ENCODE measurements around the gene SCN10A.

SCN10A gene

GRCh38 chr3:38800511-38800910 is 15.5 kb downstream of the SCN10A start:
- no peak overlapping the region for H3K4me3 ChIP-seq (ENCODE audit: control insufficient read depth, low read depth, low read length)
- no peak for DNase-seq (ENCODE audit: low read depth)
- TF ChIP-seq, protein P1, sequence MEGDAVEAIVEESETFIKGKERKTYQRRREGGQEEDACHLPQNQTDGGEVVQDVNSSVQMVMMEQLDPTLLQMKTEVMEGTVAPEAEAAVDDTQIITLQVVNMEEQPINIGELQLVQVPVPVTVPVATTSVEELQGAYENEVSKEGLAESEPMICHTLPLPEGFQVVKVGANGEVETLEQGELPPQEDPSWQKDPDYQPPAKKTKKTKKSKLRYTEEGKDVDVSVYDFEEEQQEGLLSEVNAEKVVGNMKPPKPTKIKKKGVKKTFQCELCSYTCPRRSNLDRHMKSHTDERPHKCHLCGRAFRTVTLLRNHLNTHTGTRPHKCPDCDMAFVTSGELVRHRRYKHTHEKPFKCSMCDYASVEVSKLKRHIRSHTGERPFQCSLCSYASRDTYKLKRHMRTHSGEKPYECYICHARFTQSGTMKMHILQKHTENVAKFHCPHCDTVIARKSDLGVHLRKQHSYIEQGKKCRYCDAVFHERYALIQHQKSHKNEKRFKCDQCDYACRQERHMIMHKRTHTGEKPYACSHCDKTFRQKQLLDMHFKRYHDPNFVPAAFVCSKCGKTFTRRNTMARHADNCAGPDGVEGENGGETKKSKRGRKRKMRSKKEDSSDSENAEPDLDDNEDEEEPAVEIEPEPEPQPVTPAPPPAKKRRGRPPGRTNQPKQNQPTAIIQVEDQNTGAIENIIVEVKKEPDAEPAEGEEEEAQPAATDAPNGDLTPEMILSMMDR (IDR thresholded peaks at IDR 0.05; ENCODE audit: control insufficient read depth, insufficient read depth, low read depth, low read length, missing control alignments): no peak

DNA sequence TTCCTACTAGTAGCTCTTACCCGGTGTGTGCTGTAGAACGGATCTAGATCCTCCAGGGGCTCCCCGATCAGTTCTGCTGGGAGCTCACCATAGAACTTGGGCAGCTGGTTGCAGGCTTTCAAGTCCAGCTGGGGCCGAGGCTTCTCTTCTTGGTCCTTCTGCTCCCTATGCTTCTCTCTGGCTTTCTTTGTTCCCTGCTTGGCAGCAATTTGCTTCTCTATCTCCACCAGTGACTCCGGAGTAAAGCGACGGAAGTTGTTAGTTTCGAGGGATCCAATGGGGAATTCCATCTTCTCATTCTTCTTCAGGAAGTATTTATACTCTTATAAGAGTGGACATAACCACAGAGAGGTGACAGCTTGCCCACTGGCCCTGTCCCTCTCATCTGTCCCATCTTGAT is 22.3 kb downstream of the SCN10A start:
- H3K4me3 ChIP-seq (ENCODE audit: control insufficient read depth, low read depth, low read length): no peak overlapping the region
- TF ChIP-seq, protein P1 (IDR thresholded peaks at IDR 0.05; ENCODE audit: control insufficient read depth, insufficient read depth, low read depth, low read length, missing control alignments): no peak
- no peak for DNase-seq (ENCODE audit: low read depth)

DNA sequence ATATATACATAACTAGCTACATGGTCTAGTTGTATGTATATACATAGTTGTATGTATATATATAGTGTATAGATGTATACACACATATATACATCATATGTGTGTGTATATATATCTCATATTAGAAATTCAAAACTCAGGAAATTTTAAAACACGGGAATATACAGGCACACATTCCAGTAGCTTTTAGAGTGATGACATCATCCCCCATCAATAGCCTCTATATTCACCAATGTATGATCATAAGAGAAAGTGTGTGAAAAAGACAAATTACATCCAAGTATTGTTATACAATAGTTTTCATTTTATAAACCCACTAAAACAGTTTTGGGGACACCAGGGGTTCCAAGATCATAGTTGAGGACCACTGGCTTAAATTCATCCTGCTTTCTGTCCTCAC is 23.0 kb downstream of the SCN10A start:
- TF ChIP-seq, protein P1 (IDR thresholded peaks at IDR 0.05; ENCODE audit: control insufficient read depth, insufficient read depth, low read depth, low read length, missing control alignments): no peak
- DNase-seq (ENCODE audit: low read depth): no peak
- H3K4me3 ChIP-seq (ENCODE audit: control insufficient read depth, low read depth, low read length): no peak overlapping the region

DNA sequence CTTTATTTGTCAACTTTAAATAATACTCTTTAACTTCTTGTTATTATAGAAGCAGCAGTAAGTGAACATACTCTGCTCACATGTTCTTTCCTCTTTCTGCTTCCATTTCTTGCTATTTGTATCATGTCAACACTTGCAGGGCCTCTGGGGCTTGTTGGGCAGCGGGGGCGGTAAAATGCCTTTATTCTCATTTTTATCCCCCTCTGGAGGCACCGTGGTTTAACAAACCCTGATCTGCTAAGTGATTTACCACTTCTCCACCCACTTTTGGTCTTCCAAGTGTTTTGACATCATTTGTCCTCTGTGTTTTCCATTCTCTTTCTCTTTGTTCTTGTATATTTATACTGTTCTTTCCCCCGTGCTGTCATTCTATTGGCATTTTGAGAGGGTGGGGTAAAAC is 33.9 kb downstream of the SCN10A start:
- no peak for DNase-seq (ENCODE audit: low read depth)
- TF ChIP-seq, protein P1 (IDR thresholded peaks at IDR 0.05; ENCODE audit: control insufficient read depth, insufficient read depth, low read depth, low read length, missing control alignments): no peak
- no peak overlapping the region for H3K4me3 ChIP-seq (ENCODE audit: control insufficient read depth, low read depth, low read length)

GRCh38 chr3:38773528-38773927 is 42.5 kb downstream of the SCN10A start:
- no peak overlapping the region for H3K4me3 ChIP-seq (ENCODE audit: control insufficient read depth, low read depth, low read length)
- TF ChIP-seq, protein P1 (IDR thresholded peaks at IDR 0.05; ENCODE audit: control insufficient read depth, insufficient read depth, low read depth, low read length, missing control alignments): no peak
- no peak for DNase-seq (ENCODE audit: low read depth)

DNA sequence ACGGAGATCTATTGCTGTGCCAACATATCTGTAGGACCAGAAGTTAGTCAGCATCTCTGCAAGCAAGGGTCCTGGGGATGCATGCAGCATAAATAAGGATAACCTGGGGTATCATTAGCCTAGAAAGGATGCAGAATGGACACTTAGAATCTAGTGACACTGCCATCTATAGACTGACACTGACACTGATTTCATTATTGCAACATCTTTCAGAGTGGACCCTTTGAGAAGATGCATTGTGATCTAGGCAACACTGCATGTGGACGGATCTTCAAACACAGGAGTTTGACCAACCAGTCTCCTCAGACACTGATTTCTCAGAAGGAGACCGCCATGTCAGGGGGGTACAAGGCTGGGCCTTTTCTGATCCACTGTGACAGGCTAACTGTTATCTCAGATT is 52.4 kb downstream of the SCN10A start:
- no peak overlapping the region for H3K4me3 ChIP-seq (ENCODE audit: control insufficient read depth, low read depth, low read length)
- TF ChIP-seq, protein P1 (IDR thresholded peaks at IDR 0.05; ENCODE audit: control insufficient read depth, insufficient read depth, low read depth, low read length, missing control alignments): no peak
- DNase-seq (ENCODE audit: low read depth): no peak

- TF ChIP-seq, protein P1 (IDR thresholded peaks at IDR 0.05; ENCODE audit: control insufficient read depth, insufficient read depth, low read depth, low read length, missing control alignments): no peak
- H3K4me3 ChIP-seq (ENCODE audit: control insufficient read depth, low read depth, low read length): no peak overlapping the region
- DNase-seq (ENCODE audit: low read depth): no peak
These were observed 57.5 kb downstream of the SCN10A start for GRCh38 chr3:38758557-38758956.

Measured in AG09309 (cell line).